HCEC 1CT (cell line): Measurements from ENCODE around the gene C1QTNF9B.
"Not testable (repeated sequence)": the region's sequence is repeated elsewhere in the genome, so short reads cannot be mapped to it uniquely, and the experiment has no call there.

Experiments
- DNase-seq: peaks from one replicate; pipeline ENCODE4 v3.0.0-alpha.2; 2017

The C1QTNF9B gene

DNA sequence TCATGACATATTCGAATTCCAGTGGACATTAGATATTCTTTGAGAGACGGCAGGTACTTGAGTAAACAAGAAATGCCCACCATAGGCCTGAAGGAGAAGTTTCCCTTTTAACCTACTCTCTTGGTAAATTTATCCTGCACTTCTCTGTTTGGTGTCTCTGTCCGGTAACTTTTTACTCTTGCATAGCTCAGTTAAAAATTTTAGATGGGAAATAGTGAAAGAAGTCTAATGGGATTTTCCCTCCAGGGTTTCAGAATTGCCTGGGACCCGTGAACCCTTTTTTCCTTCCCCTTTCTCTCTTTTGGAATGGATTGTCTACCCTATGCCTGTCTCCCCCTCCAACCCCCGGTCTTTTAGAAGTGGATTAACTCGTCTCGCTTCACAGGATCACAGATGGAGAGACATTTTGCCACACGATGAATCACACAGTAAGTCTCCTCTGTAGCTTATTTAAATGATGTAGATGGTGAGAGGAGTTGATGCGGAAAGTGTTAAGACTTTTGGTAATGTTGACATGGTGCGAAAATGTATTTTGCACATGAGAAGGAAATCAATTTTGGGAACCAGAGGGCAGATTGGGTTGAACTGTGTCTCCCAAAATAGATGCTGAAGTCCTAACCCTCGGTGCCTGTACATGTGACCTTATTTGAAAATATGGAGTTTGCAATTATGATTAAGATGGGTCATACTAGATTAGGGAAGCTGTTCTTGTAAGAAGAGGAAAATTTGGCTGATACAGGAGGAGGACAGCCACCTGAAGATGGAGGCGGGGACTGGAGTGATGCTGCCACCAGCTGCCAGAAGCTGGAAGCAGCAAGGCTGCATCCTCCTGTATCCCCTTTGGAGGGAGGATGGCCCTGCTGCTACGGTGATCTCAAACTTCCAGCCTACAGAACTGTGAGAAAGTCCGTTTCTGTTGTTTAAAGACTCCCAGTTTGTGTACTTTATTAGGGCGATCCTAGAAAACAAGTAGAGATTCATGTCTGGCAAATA is 7.4 kb downstream of the C1QTNF9B start:
- peak; percentile 26 for DNase-seq

GRCh38 chr13:23888658-23889614 is 8.4 kb downstream of the C1QTNF9B start, which contains the start of gene MIPEP:
Gene MIPEP (minus strand): TSS chr13:23889400. CDS start chr13:23889320, 80 bp downstream.
- DNase-seq, result peak; percentile 96

DNA sequence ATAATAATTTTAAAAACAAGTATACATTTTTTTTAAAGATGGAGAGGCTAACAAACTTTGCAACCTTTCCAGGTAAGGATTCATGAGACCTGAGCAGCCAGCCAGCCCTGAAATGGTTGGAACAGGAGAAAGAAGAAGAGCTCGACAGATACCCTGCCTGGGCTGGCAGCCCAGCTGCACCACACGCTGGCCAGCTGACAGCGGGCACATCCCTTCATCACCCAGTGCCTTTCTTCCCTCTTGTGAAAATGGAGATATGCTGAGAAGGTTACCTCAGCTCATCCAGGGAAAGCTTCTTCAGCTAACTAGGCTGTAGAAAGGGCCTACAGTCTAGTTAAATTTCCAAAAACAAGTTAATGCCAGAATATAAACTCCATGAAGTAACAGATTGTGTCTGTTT is 12.9 kb downstream of the C1QTNF9B start:
- DNase-seq, result not testable (repeated sequence)

DNA sequence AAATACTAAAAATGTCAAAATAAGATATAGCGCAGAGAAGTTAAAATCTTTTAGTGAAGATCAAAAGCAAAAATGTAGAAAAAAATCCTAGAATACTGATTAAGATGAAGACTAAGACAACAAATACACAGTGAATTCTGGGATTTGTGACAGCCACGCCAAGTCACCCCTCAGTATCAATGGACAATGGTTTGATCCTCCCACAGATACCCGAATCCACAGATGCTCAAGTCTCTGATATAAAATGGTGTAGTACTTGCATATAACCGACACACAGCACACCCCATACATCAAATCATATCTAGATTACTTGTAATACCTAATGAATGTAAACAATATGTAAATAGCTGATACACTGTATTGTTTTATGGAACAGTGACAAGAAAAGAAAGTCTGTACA is 14.0 kb downstream of the C1QTNF9B start:
- DNase-seq, result no peak

- not testable (repeated sequence) for DNase-seq
Measured at GRCh38 chr13:23881402-23881800, 15.9 kb downstream of the C1QTNF9B start.

GRCh38 chr13:23880493-23881401 is 16.6 kb downstream of the C1QTNF9B start:
- DNase-seq, result not testable (repeated sequence)

DNA sequence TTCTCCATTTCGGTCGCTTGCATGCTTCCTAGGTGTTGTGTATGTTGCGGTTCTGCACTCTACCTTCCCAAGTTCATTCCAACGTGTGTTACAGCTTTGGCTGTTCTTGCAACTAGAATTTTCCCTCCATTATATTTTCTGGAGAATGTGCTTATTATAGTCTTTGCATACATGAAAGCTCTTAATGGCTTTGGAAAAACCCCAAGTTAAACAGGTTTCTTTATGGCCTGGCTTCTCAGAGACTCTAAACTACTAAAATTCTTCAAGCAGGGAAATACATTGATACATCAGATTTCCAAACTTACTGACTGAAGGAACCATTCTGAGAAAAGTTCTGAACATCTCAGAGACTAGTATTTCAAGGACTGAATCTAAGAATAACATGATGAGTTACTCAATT is 20.0 kb downstream of the C1QTNF9B start:
- DNase-seq, result no peak

DNA sequence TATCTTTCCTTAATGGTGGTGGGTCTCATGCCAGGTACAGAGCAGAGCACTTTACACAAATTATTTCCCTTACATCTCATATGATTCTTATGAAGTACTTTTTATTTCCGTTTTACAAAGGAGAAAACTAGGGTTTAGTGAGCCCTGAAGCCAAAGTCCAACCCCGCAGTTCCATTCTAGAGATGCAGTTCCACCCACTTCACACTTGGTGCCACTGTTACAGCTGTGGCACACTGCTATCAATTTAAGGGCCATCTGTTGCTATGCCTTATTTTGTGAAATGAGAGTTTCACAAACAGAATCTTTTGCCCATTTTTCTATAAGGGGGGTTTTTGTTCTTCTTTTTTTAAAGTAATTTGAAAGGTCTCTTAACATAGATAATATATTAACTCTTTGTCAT is 21.0 kb downstream of the C1QTNF9B start:
- DNase-seq, result peak; percentile 40

DNA sequence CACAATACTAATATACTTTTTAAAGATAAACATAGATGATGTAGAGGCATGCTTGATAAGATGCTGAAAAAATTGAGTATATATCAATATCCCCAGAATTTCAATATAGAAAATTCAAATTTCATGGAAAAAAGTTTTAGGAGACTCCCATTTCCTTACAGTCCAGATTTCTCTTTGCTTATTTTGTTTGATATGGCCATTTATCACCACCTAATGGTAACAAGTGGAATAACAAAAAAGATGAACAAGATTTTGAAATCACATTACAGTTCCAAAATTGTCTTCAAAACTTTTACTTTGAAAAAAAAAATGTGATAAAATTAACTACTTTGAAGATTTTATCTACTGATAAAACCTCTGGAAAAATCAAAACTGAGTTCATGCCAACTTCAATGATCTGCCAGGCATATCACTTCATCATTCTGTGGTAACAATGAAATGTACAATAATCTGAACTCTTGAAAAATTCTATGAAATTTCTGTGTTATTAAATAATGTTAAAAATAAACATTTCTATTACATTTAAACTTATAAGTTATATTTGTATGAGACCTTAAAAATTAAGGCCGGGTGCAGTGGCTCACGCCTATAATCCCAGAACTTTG is 25.6 kb downstream of the C1QTNF9B start:
- DNase-seq, result peak; percentile 66

- DNase-seq, result no peak
Measured at GRCh38 chr13:23870356-23871140, 26.8 kb downstream of the C1QTNF9B start.

GRCh38 chr13:23868521-23868920 is 28.8 kb downstream of the C1QTNF9B start:
- DNase-seq, result peak; percentile 92

- DNase-seq, result peak; percentile 58
Measured at GRCh38 chr13:23867027-23867491, 30.2 kb downstream of the C1QTNF9B start.

DNA sequence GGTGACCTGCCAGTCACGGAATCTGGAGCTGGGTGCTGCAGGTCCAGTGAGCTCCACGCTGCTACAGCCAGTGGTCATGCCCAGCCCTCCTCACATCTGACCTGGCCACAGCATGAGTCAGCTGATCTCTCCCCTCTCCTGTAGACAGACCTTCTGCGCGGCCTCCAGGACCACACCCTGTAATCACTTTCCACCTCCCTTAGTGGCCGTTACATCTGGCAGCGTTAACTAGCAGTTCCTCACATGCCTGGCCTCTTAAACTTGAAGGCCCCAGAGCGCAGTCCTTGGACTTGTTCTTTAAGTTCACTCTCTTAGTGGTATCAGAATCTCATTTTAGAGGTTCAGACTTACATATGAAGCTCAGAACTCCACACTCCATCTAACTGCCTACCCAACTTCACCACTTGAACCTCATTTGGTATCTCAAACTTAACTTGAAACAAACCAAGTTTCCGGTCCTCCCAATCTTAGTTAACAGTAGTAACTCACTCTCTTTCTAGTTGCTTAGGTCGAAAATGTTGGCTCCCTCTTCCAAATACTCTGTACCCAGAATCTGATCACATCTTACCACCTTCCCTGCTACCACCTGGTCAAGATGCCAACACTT is 30.8 kb downstream of the C1QTNF9B start:
- no peak for DNase-seq

DNA sequence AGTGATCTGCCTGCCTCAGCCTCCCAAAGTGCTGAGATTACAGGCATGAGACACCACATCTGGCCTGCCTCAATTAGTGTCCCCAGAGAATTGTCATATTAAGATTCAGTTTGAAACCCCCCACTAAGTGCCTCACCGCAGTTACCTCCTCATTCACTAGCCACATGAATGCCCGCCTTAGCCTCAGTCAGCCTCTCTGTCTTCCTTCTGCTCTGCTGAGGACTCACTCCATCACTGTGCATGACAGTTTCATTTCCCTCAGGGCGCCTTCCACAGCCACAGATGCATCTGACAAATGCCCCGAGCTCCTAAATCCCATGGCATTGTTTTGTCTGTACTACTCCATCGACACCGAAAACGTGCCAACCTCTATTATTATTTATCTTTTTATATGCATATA is 31.4 kb downstream of the C1QTNF9B start:
- DNase-seq, result no peak

DNA sequence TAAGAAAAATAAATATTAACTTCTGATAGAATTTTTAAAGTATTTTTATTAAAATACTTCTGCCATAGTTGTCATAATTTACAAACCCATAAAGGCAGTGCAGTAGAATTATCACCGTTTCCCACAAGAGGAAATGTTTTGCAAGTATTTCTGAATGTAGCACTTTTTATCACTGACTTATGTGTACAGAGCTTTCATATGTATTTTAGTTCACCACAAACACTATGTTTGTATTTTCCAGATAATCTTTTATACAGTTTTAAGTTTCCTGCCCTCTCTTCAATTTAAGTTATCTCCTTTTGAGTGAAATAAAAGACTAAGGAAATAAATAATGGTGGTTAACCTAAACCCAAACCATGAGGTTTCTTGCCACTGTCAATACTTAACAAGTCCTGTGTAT is 32.3 kb downstream of the C1QTNF9B start:
- no peak for DNase-seq

DNA sequence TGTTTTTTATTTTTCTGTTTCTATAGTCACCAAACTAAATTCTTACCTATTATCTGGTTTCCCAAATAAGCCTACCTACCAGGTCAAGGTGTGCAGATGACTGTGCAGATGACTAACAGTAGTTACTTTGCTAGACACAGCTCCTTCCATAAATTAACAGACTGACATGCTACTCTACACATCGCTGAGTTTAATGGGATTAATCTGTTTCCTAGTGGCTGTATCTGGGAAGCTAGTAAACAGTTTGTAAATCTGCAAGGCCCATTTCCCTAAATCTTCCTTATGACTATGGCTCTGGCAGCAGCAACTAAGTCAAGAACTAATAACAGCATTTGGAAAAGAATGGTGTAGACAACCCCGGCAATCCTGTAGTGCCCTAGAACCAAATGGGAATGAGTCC is 36.0 kb downstream of the C1QTNF9B start:
- no peak for DNase-seq

DNA sequence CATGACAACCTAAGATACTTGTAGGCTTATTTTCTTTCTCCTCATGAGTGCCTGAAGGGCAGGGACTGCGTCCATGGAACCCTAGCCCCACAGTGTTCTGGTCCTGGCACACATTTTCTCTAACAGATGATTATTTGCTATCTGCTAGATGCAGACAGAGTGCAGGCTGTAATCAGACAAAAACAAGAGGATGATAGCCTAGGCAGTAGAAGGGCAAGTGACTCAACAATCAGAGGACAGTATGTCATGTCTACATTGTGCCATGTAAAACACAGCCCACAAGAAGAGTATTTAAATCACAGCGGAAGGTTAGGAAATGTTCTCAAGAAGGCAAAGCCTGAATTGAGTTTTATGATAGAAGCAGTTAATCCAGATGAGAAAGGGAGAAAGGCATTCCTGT is 37.4 kb downstream of the C1QTNF9B start:
- DNase-seq, result no peak

GRCh38 chr13:23859455-23859854 is 37.8 kb downstream of the C1QTNF9B start:
- no peak for DNase-seq

DNA sequence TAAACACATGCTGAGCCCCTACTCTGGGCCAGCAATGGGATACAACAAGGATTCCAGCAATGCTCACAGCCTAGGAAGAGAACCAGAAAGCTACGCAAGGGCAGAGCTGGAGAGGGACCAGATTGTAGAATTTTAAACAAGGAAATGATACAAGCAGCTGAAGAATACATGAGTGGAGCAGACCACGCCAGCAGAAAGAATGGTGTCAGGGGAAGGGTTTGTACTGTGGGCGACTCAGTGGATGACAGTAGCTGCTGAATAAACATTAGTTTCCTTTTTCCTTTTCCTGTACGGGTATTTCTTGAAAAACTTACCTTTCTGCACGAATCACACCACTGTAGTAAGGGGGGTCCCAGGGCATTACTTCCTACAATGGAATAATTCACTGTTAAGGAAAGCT is 38.8 kb downstream of the C1QTNF9B start:
- DNase-seq, result peak; percentile 7

DNA sequence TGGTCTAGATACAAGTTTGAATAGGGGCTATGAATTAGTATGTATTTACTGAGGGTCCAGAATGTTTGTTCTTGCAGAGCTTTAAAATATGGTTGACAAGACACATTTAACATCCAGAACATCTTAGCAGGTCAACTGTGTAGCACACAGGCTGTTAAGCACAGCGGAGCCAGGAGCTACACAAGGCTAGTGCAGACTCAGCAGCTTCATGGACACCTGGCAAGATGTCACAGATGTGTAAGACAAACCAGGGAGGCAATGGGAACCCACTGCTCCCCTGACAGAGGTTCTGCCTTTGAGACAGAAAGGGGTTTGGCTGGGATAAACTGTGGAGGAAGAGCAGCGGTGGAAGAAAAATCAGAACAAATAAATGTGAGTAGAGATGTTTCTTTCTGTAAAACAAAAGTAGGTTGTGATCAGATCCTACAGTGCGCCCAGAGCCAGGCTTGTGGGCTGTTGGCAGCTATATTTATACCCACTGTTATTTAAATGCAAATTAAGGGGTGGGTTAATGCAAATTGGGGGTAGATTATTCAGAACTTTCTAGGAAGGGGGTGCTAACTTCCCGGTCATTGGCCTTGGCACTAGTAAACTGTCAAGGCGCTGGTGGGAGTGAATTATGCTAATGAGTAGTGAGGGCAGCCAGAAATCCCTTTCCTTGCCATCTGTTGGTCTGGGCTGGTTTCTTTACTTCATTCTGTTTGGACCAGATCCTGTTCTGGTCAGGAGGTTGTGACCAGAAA is 41.1 kb downstream of the C1QTNF9B start:
- DNase-seq, result no peak
